Measurements from ENCODE around the gene MAGEB4. TPM values are rescaled to one million over a fixed set of nuclear protein-coding genes. Genes with fewer than 3 reads are reported as not detected.

MAGEB4 gene
- total and polyA plus RNA-seq, 10 of the 15 experiments (the other 5 are each of a cell fraction or from before 2014, with no cell fraction given) = 0.04 TPM; not detected in 9

DNA sequence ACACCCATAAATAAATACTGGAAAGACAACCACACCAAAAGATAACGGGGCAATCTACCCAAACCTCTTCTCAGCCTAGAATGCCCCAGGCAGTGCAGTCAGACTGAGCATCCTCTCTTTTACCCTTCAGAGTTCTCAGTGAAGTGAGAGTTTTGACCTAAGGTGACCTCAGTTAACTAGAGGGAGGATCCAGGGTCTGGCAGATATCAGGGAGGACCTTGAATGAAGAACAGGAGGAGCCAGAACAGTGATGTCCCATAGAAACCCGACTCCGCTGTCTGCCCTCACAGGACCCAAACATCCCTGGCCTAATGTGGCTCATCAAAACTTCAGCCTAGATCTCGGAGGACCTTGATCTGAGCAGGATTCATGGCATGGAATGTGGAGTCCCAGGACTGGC is 11.4 kb upstream of the MAGEB4 start, which contains the start of gene MAGEB3 (continued):
- no peak for TF ChIP-seq ZNF622 (IDR thresholded peaks at IDR 0.05)
- TF ChIP-seq, protein P1, sequence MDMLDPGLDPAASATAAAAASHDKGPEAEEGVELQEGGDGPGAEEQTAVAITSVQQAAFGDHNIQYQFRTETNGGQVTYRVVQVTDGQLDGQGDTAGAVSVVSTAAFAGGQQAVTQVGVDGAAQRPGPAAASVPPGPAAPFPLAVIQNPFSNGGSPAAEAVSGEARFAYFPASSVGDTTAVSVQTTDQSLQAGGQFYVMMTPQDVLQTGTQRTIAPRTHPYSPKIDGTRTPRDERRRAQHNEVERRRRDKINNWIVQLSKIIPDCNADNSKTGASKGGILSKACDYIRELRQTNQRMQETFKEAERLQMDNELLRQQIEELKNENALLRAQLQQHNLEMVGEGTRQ (IDR thresholded peaks at IDR 0.05; ENCODE audit: borderline replicate concordance, low read depth, low read length) = no peak
- TF ChIP-seq MEF2B (IDR thresholded peaks at IDR 0.05; ENCODE audit: partially characterized antibody, poor library complexity, severe bottlenecking) = no peak
- TF ChIP-seq, protein P2, sequence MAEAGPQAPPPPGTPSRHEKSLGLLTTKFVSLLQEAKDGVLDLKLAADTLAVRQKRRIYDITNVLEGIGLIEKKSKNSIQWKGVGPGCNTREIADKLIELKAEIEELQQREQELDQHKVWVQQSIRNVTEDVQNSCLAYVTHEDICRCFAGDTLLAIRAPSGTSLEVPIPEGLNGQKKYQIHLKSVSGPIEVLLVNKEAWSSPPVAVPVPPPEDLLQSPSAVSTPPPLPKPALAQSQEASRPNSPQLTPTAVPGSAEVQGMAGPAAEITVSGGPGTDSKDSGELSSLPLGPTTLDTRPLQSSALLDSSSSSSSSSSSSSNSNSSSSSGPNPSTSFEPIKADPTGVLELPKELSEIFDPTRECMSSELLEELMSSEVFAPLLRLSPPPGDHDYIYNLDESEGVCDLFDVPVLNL (IDR thresholded peaks at IDR 0.05; ENCODE audit: low read depth, low read length) = no peak
- TF ChIP-seq NFYA (IDR thresholded peaks at IDR 0.05; ENCODE audit: borderline replicate concordance, low read depth, low read length) = no peak
- TF ChIP-seq, protein P3, sequence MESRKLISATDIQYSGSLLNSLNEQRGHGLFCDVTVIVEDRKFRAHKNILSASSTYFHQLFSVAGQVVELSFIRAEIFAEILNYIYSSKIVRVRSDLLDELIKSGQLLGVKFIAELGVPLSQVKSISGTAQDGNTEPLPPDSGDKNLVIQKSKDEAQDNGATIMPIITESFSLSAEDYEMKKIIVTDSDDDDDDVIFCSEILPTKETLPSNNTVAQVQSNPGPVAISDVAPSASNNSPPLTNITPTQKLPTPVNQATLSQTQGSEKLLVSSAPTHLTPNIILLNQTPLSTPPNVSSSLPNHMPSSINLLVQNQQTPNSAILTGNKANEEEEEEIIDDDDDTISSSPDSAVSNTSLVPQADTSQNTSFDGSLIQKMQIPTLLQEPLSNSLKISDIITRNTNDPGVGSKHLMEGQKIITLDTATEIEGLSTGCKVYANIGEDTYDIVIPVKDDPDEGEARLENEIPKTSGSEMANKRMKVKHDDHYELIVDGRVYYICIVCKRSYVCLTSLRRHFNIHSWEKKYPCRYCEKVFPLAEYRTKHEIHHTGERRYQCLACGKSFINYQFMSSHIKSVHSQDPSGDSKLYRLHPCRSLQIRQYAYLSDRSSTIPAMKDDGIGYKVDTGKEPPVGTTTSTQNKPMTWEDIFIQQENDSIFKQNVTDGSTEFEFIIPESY (IDR thresholded peaks at IDR 0.05) = no peak
- no peak for TF ChIP-seq GABPA (IDR thresholded peaks at IDR 0.05; ENCODE audit: low read depth)
- no peak for TF ChIP-seq PAX8 (IDR thresholded peaks at IDR 0.05)
- no peak for TF ChIP-seq SP1 (IDR thresholded peaks at IDR 0.05; ENCODE audit: low read depth, low read length)
- TF ChIP-seq IKZF2 (IDR thresholded peaks at IDR 0.05) = no peak

All from GM12878 (cell line).